ENCODE results near the gene EFHD2. TPM values are rescaled to one million over a fixed set of nuclear protein-coding genes. Genes with fewer than 3 reads are reported as not detected.
"Not testable (repeated sequence)": the region's sequence is repeated elsewhere in the genome, so short reads cannot be mapped to it uniquely, and the experiment has no call there.

The EFHD2 gene
- polyA plus RNA-seq, 3 donors, result 8.2 to 11.9 (median 10.8) TPM

DNA sequence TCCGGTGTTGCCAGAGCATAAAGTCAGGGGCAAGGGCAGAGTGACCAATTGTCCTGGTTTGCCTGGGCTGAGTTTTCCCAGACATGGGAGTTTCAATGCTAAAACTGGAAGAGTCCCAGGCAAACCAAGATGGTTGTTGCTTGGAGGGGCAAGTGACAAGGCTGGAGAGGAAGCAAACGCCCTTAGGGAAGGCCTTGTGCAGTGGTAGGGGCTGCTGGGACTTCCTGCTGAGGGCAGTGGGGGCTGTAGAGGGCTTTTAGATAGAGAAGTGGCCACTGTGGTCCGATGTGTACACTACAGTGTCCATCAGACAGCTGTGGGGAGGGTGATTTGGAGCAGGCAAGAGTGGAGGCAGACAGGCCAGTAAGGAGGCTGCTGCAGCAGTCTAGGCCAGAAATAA, 39.9 kb downstream of the EFHD2 start:
- no peak for DNase-seq (ENCODE audit: low read depth in 3 of 3, low spot score in 2 of 3)

DNA sequence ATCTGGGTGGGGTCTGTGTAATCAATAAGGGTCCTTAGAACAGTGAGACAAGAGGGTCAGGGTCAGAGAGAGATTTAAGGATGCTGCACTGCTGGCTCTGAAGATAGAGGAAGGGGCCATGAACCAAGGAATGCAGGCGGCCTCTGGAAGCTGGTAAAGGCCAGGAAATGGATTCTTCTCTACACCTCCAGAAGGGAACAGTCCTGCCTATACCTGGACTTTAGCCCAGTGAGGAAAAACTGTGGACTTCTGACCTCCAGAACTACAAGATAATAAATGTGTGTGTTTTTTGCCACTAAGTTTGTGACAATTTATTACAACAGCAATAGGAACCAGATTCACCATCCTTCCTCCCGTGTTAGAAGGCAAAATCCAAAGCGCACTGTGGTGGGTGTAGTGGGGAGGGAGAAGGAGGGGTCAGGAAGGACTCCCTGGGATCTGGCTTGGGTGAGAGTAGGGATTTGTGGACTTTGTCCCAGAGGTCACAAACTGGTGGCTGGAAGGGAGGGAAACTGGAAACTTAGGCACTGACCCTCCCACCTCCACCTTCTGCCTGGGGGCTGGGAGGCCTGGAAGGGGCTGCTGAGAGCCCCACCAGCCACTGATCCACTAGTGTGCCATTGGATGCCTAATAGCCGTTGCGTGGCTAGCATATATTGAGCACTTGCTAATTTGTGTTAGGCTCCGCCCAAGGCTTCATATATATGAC, 41.5 kb downstream of the EFHD2 start:
- DNase-seq (ENCODE audit: low read depth in 3 of 3, low spot score in 2 of 3), result no peak

DNA sequence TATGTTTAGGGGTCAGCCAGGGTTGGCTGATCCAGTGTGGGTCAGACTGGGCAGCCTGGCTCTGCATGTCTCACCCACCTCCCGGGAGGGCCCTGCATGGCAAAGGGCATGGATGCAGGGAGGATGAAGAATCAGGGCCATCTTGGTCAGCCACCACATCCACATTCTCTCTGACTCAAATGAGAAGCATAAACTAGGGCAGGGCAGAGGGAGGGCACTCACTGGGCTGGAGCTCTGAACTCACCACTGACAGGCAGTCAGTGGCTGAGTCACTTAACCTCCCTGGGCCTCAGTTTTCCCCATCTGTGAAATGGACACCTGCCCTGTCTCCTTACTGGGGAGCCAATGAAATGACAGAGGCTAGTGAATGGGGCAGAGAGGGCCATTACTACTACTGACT, 42.5 kb downstream of the EFHD2 start:
- no peak for DNase-seq (ENCODE audit: low read depth in 3 of 3, low spot score in 2 of 3)

DNA sequence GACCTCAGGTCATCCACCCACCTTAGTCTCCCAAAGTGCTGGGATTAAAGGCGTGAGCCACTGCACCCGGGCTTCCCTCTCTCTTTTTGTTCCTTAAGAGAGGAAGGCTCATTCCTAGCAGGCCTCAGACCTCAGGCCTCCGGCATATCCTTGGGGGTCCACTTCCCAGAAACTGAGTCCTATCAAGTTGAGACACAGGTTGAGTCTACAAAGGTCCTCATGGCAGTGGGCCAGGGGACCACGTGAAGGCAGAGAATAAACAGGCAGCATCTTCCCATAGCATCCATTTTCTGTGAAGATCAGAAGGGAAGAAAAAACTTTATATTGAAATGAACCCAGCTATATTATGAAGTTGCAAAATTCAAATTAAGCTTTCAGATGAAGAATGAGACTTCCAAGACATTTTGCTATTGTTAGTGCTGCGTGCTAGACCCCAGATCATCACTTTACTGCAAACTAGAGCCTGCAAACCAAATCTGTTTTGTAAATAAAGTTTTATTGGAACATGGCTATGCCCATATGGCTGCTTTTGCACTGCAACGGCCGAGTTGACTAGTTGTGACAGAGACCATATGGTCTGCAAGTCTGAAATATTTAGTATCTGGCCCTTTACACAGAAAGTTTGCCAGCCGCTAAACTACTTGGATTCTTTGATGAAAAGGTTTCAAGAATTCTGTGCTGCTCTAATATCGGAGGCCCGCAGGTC, 43.3 kb downstream of the EFHD2 start:
- no peak for DNase-seq (ENCODE audit: low read depth in 3 of 3, low spot score in 2 of 3)

DNA sequence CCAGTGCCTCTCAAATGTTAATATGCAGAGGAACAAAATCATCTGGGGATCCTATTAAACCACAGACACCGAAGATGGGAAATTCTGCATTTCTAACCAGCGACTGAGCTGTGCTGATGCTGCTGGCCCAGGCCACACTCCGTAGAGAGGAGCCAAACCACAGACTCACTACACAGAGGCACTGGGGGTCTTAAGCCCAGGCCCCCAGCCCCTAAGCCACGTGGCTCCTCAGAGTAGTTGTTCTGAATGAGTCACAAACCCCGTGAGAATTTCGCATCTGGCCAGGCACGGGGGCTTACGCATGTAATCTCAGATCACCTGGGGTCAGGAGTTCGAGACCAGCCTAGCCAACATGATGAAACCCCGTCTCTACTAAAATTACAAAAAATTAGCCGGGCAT, 44.0 kb downstream of the EFHD2 start:
- no peak for DNase-seq (ENCODE audit: low read depth in 3 of 3, low spot score in 2 of 3)

DNA sequence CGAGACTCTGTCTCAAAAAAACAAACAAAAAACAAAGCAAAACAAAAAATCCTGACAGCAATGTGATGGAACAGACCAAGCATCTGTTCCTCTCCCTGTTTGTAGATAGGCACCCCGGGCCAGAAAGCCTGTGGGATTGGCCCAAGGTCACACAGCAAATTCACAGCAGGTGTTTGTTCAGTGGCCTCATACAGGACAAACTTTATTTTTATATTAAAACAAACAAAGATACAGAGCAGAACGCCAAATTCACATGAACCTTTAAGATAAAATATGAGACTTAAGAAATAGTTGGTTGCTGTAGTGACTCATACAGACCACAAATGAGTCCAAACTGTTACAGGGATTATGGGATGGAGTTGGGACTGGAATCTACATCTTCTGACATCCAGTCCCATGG, 44.6 kb downstream of the EFHD2 start:
- no peak for DNase-seq (ENCODE audit: low read depth in 3 of 3, low spot score in 2 of 3)

DNA sequence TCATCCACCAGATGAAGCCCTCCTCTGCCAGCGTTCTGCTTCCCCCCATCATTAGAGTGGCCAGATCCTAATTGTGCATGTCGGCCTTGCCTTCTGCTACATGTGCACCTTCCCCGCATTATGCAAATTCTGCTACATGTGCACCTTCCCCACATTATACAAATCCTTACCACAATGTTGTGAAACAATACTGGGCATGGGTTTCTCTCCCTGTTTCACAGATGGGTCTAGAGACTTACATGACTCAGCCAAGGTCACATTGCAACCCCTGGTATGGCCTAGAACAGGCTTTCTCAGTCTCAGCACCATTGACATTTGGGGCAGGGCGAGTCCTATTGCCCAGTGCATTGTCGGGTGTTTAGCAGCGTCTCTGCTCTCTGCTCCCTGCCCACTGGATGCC, 45.8 kb downstream of the EFHD2 start:
- no peak for DNase-seq (ENCODE audit: low read depth in 3 of 3, low spot score in 2 of 3)

DNA sequence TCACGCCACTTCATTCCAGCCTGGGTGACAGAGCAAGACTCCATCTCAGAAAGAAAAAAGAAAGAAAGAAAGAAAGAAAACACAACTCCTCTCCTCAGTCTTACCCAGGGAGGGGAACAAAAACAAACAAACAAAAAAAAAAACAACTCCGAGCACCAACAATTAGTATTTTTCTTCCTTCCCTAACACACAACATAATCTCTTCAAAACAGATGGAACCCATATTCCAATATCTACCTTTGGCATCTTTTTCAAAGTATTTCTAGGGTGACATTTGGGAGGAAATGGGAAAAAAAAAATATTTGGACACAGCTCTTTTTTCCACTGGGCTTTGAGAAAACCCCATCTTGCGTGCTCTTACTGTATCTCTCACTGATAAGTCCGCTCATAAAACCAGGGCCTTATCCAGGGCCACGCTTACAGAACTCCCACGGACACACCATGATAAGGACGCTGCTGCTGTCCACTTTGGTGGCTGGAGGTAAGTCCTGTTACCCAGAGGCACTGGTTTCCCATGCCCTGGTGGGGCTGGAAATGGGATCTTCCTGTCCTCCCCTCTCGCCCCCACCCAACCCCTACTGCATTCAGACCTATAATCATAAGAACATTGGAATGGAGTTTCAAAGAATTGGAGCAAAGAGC, 46.7 kb downstream of the EFHD2 start, which contains the start of gene CELA2A:
Gene CELA2A (plus strand): TSS at position 420 of the 642 bp plus-strand sequence. CDS start 22 bp downstream, at position 442.
- no peak for DNase-seq (ENCODE audit: low read depth in 3 of 3, low spot score in 2 of 3)

DNA sequence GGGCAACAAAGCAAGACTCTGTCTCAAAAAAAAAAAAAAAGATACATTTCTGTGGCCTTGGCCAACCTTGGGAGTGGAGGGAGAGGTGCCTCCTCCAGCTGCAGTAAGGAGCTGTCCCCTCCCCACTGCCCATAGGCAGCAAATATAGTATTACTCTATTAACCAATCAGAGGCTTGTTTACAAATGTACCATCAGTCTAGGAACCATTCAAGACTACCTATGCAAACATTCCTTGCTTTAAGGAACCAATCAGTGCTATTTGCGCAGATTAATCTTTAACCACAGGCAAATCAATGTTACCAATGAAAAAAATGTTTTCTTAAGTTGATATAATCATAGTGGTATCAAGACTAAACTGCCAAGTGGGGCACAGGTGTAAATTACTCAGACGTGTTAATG, 47.9 kb downstream of the EFHD2 start:
- no peak for DNase-seq (ENCODE audit: low read depth in 3 of 3, low spot score in 2 of 3)

DNA sequence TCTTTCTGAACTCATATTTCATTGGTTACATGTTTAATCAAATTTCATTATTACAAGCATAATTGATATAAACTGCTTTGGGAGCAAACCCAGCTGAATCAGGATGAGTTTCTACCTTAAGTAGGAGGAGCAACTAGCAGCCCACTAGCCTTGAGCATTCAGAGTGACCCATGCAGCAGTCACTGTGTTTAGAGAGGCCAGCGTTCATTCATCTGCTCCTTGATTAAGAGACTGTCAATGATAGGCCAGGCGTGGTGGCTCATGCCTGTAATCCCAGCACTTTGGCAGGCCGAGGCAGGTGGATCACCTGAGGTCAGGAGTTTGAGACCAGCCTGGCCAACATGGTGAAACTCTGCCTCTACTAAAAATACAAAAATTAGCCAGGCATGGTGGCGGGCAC, 48.7 kb downstream of the EFHD2 start:
- not testable (repeated sequence) for DNase-seq (ENCODE audit: low read depth in 3 of 3, low spot score in 2 of 3)

DNA sequence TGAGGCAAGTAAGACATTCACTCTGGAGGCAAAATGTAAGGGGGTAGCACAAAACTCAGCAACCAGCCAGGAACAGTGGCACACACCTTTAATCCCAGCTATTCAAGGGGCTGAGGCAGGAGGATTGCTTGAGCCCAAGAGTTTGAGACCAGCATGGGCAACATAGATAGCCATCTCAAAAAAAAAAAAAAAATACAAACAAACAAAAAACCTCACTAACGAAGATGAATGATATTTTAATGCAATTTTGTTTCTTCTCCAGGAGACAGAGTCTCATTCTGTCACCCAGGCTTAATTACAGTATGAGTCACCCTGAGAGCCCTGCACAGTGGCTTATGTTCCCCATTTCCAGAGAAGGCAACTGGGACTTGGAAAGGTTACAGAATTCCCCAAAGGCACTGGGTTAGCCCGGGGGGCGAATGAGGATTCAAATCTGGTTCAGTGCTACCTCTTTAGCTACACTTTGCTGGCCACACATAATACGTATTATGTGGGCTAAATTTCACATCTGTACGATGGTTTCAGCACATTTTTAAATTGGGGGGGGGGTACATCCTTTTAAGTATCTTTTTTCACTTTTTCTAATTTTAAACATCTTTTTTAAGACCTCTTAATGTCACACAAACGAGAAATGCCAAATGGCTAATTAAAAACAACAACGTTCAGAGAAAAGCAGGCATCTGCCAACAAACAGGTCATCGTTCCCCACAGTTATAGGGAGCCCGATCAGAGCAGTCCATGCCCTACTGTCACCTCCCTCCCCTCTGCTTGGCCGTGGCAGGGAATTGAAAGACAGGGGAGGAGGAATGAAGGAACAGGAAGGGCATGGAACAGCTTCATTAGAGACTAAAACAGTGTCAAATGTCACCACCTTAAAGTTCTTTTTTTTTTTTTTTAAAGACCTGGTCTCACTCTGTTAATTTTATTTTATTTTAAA, 50.4 kb downstream of the EFHD2 start:
- no peak for DNase-seq (ENCODE audit: low read depth in 3 of 3, low spot score in 2 of 3)

DNA sequence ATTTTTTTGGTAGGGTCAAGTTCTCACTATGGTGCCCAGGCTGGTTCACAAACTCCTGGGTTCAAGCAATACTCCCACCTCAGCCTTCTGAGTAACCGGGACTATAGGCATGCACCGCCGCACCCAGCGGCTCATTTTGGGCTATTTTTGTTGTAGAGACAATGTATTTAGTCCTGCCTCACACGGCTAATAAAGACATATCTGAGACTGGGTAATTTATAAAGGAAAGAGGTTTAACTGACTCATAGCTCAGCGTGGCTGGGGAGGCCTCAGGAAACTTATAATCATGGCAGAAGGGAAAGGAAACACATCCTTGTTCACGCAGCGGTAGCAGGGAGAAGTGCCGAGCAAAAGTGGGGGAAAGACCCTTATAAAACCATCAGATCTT, 51.0 kb downstream of the EFHD2 start:
- no peak for DNase-seq (ENCODE audit: low read depth in 3 of 3, low spot score in 2 of 3)

DNA sequence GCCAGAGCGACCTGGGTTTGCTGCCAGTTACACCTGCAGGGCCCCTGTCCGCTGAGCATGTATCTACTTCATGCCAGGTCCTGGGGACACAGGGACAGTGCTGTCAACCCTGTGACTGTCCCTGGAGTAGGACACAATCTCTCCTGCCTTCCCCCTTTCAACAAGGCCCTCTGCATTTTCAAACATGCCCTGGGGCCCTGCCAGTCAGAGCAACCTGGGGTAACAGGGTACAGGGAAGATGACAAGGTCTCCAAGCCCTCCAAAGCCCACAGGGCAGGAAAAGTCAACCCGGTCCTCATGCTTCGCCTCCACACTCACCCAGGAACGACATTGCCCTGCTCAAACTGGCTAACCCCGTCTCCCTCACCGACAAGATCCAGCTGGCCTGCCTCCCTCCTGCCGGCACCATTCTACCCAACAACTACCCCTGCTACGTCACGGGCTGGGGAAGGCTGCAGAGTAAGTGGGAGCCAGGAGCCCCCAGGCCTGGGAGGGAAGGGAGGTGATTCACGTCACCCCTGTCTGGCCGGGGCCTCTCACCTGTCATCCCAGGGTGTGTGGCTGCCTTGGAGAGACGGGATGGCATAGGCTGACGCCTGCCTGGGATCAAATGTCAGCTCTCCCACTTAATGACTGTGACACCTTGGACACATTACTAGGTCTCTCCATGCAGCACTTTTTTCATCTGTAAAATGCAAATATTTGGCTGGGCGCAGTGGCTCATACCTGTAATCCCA, 53.5 kb downstream of the EFHD2 start:
- not testable (repeated sequence) for DNase-seq (ENCODE audit: low read depth in 3 of 3, low spot score in 2 of 3)

DNA sequence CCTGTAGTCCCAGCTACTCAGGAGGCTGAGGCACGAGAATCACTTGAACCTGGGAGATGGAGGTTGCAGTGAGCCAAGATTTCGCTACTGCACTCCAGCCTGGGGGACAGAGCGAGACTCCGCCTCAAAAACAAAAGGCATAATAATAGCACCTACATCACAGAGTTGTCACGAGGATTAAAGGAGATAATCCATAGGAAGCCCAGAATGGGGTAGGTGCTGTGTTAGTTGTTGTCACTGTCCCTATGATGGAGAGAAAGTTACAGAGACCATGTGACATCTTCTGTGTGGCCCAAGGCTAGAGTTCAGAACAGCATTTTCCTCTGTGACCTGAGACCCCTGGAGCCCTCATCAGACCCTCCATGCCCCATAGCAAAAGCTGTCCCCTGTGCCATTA, 54.2 kb downstream of the EFHD2 start:
- not testable (repeated sequence) for DNase-seq (ENCODE audit: low read depth in 3 of 3, low spot score in 2 of 3)

DNA sequence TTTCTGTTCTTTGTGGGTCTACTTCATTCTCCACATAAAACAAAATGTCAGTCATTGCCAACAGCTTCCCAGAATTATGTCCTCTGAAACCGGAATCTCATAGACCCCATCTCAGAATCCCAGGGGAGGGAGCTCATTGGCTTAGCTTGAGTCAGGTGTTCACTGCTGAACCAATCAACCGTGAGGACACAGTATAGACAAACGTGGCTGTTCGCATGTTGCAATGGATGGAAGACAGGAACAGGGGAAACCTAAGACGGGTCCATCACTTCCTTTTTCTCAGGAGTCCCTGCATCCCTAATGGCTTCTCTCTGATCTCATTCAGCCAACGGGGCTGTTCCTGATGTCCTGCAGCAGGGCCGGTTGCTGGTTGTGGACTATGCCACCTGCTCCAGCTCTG, 56.0 kb downstream of the EFHD2 start:
- no peak for DNase-seq (ENCODE audit: low read depth in 3 of 3, low spot score in 2 of 3)

DNA sequence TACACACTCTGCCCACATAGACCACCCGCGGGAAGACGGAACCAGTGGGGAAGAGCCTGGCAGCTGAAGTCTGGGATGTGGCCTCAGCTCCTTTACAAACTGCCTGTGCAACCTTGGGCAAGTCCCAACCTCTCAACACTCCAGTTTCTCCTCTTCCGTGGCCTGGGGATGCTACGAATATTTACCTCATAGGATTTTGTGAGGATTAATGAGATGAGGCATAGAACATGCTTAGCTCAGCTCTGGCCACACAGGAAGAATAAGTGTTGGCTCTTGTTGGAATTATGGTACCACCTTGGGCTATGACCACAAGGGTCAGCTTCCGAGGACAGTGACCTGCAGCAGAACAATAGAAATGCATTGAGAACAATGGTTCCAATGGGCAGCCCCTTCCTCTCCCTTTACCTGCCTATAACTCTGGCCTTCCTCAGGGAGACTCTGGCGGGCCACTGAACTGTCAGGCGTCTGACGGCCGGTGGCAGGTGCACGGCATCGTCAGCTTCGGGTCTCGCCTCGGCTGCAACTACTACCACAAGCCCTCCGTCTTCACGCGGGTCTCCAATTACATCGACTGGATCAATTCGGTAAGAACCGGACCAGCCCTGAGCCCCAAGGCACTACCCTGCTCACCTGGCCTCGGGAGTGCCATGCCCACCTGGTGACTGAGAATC, 57.4 kb downstream of the EFHD2 start:
- DNase-seq (ENCODE audit: low read depth in 3 of 3, low spot score in 2 of 3), result not testable (repeated sequence)

DNA sequence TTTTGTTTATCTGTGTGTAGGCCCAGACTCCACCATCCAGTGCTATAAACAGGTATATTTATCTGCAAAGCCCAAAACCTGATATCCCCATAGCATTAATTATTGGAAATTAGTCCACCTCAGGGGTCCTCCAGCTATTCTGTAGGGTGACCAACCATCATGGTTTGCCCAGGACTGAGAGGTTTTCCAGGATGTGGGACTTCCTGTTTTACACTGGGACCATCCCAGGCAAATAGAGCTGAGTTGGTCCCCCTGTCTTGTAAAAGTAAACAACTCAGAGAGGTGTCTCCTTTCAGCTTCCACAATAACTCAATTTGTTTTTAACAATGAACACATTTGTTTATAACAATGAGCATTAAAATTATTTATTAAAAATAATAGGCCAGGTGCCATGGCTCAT, 58.5 kb downstream of the EFHD2 start:
- no peak for DNase-seq (ENCODE audit: low read depth in 3 of 3, low spot score in 2 of 3)

DNA sequence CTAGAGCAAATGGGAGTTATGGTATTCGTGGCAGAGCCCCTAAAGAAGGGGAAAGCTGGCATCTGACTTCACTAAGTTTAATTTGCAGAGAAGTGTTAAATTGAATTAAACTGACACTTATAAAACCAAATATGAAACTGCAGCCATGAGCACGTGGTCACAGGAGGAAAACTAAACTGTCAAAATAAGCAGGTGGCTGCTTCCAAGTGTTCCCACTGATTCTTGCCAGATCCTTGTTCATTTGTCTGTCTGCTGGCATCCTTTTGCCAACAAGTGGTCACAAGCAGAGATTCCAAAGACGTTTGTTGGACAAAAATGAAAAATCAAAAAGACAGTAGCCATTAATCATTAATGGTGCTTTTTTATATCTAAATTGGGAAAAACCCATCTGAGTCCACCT, 59.7 kb downstream of the EFHD2 start:
- DNase-seq (ENCODE audit: low read depth in 3 of 3, low spot score in 2 of 3), result no peak

DNA sequence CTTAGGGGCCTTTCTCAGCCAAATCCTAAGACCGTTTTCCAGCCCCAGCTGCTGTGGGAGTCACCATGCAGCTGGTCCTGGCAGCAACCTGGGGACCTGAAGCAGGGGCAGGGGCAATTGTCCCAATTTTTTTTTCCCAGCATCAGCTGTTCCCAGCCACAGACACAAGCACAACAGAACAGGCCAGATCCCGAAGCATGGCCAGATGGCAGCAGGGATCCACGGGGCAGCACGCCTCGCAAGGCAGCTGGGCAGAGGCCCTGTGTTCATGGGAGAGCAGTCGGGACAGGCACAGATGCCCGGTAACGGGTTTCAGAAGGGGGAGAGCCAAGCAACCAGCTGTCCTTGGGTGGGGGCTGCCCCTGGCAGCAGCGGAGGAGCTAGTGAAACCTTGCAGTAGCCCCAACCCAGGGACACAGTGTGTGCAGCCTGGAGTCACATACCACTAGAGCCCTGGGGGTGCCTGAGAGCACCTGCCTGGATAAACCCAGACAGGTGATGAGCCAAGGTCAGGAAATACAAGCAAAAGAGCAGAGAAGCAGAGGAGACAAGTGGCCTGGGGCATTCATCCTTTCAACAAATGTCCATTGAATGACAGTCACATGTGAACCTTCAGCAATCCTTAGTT, 60.2 kb downstream of the EFHD2 start:
- DNase-seq (ENCODE audit: low read depth in 3 of 3, low spot score in 2 of 3), result not testable (repeated sequence)
